Pulmonary artery endothelial cell (primary cell): ENCODE results near the gene ECEL1. TPM values are rescaled to one million over a fixed set of nuclear protein-coding genes. Genes with fewer than 3 reads are reported as not detected.

Experiments used
- total RNA-seq: library from RNA; depleted of rRNA; stranded (reverse); fragments of >200 nt; gene quantifications from 2 replicates; pipeline ENCODE4 v1.2.3, GENCODE V29; 2014

ECEL1 gene
- total RNA-seq, 1 donor from 2014 or later: not detected

Other genes starting within 250 kb of the ECEL1 start
- gene ALPP, start 109.1 kb downstream of the ECEL1 start, total RNA-seq: not detected in 2 replicates
- not detected in 2 replicates for gene ALPG, start 81.0 kb downstream of the ECEL1 start, total RNA-seq
- not detected in 2 replicates for gene ALPI, start 31.7 kb downstream of the ECEL1 start, total RNA-seq
- not detected in 2 replicates for gene PRSS56, start 32.6 kb upstream of the ECEL1 start, total RNA-seq
- not detected in 2 replicates for gene CHRND, start 38.3 kb upstream of the ECEL1 start, total RNA-seq
- gene CHRNG, start 51.9 kb upstream of the ECEL1 start, total RNA-seq: not detected in 2 replicates
- gene TIGD1, start 62.7 kb upstream of the ECEL1 start, total RNA-seq: 1.8 and 2.5 TPM in 2 replicates
- gene EIF4E2, start 62.9 kb upstream of the ECEL1 start, total RNA-seq: 122 and 124 TPM in 2 replicates
- gene EFHD1, start 145.8 kb upstream of the ECEL1 start, total RNA-seq: not detected in 2 replicates
- 53.0 and 65.4 TPM in 2 replicates for gene GIGYF2, start 209.5 kb upstream of the ECEL1 start, total RNA-seq